Kidney epithelial cell (primary cell): ENCODE measurements around the gene ACAN. TPM values are rescaled to one million over a fixed set of nuclear protein-coding genes. Genes with fewer than 3 reads are reported as not detected.

Experiments used
- DNase-seq: peaks from one replicate; pipeline ENCODE4 v3.0.0-alpha.2; 2010; ENCODE audit warnings: low read depth
- H3K27me3 ChIP-seq: 2 replicates; pipeline ENCODE4 v1.6.0; 2011; ENCODE audit warnings: low read length; ENCODE audit not compliant: control insufficient read depth, insufficient read depth
- H3K36me3 ChIP-seq: 2 replicates; pipeline ENCODE4 v1.5.1; 2011; ENCODE audit warnings: low read length; ENCODE audit not compliant: control insufficient read depth, insufficient read depth
- H3K4me3 ChIP-seq: 2 replicates; pipeline ENCODE4 v1.5.1; 2011; ENCODE audit warnings: low read depth, mild to moderate bottlenecking, control low read depth, low read length
- total RNA-seq: library from RNA; depleted of rRNA; stranded (reverse); fragments of >200 nt; gene quantifications from 2 replicates; pipeline ENCODE4 v1.2.3, GENCODE V29; 2015
- TF ChIP-seq, protein P1 (sequence below): IDR thresholded peaks from 2 replicates; pipeline ENCODE4 v1.5.1; 2011; ENCODE audit warnings: mild to moderate bottlenecking, moderate library complexity, low read length, control low read depth, inconsistent platforms; ENCODE audit not compliant: insufficient read depth, poor library complexity, severe bottlenecking

The ACAN gene
- total RNA-seq, 1 donor from 2014 or later: 0.08 TPM

DNA sequence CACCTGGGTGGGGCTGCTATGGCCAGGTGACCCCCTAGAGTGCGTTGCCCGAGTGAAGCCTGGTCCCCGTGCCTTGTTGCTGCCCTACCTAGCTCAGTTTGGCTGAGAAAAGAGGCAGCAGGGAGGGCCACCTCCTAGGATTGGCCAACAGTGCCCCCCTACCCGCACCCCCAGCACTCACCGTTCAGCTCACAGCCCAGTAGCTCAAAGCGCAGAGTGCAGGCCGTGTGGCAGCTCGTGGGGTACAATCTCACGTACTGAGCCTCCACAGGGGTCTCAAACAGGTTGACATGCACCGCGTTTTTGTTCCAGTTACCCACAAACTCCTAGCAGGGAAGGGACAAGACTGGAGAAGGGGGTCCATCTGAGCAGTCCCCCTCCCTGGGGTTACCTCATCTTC, 102.3 kb downstream of the ACAN start:
- Histone ChIP-seq H3K4me3 (no peak overlapping the region), H3K36me3 (no peaks in the 10 kb centered on the region), H3K27me3 (no peaks in the 10 kb centered on the region)
- TF ChIP-seq, protein P1, sequence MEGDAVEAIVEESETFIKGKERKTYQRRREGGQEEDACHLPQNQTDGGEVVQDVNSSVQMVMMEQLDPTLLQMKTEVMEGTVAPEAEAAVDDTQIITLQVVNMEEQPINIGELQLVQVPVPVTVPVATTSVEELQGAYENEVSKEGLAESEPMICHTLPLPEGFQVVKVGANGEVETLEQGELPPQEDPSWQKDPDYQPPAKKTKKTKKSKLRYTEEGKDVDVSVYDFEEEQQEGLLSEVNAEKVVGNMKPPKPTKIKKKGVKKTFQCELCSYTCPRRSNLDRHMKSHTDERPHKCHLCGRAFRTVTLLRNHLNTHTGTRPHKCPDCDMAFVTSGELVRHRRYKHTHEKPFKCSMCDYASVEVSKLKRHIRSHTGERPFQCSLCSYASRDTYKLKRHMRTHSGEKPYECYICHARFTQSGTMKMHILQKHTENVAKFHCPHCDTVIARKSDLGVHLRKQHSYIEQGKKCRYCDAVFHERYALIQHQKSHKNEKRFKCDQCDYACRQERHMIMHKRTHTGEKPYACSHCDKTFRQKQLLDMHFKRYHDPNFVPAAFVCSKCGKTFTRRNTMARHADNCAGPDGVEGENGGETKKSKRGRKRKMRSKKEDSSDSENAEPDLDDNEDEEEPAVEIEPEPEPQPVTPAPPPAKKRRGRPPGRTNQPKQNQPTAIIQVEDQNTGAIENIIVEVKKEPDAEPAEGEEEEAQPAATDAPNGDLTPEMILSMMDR: no peak
- no peak for DNase-seq

DNA sequence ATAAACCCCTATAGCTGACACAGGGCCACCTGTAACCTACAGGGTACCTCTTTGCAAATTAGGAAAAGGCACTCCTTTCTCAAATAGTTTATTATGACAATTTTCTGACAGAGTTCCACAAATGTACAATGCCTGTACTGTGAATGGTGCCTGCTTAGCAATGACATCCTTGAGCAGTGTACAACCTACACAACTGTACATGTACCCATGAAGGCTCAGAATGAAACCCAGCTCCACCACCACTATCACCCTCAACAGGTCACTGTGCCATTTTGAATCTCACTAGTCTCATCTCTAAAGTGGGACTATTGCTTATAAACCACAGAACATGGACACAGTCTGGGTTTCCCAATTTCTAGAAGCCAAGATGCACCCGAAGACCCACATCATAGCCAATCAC, 102.9 kb downstream of the ACAN start:
- Histone ChIP-seq H3K4me3 (no peak overlapping the region), H3K27me3 (no peaks in the 10 kb centered on the region), H3K36me3 (no peaks in the 10 kb centered on the region)
- TF ChIP-seq, protein P1: no peak
- no peak for DNase-seq

- H3K27me3 ChIP-seq: no peaks in the 10 kb centered on the region
- TF ChIP-seq, protein P1: no peak
- no peaks in the 10 kb centered on the region for H3K36me3 ChIP-seq
- no peak for DNase-seq
- H3K4me3 ChIP-seq: no peak overlapping the region
Measured at GRCh38 chr15:88906551-88906950, 103.3 kb downstream of the ACAN start.

DNA sequence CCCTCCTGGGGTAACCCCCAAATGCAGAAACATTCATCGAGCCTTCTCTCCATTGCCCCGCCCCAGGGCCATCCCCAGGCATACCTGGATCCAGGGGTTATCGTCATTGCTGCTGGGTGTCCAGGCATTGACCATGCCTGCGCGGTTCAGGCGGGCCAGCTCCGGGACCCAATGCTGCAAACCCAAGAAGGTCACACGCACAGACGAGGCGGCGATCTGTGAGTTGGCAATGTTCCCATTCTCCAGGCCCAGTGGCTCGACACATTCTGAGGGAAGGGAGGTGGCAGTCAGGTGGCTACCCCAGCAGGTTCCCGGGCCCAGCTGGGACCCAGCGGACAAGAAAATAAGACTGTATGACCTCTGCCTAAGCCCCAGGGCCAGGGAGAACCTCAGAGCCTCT, 103.9 kb downstream of the ACAN start:
- Histone ChIP-seq H3K36me3 (no peaks in the 10 kb centered on the region), H3K4me3 (no peak overlapping the region), H3K27me3 (no peaks in the 10 kb centered on the region)
- TF ChIP-seq, protein P1: no peak
- DNase-seq: no peak

GRCh38 chr15:88908123-88908522, 104.9 kb downstream of the ACAN start:
- DNase-seq: no peak
- Histone ChIP-seq H3K4me3 (no peak overlapping the region), H3K27me3 (no peaks in the 10 kb centered on the region), H3K36me3 (no peaks in the 10 kb centered on the region)
- TF ChIP-seq, protein P1: no peak
